HL-60 (cell line): ENCODE data around the gene MCUB.

Source experiments
- CTCF ChIP-seq: IDR thresholded peaks from one replicate; pipeline ENCODE4 v1.5.1; 2011; ENCODE audit warnings: low read length, control low read depth, inconsistent platforms; ENCODE audit not compliant: insufficient read depth
- GABPA ChIP-seq: IDR thresholded peaks from 2 replicates; pipeline ENCODE4 v1.6.1; 2012; ENCODE audit warnings: low read depth
- POLR2AphosphoS5 ChIP-seq: IDR thresholded peaks from 2 replicates; pipeline ENCODE4 v1.6.1; 2012; ENCODE audit warnings: low read depth
- REST ChIP-seq: IDR thresholded peaks from 2 replicates; pipeline ENCODE4 v1.6.1; 2012; ENCODE audit warnings: low read depth; ENCODE audit not compliant: insufficient replicate concordance

GRCh38 chr4:109645874-109646710 lies 86.0 kb downstream of the MCUB start:
- no peak for TF ChIP-seq CTCF
- no peak for TF ChIP-seq POLR2AphosphoS5
- TF ChIP-seq REST: no peak
- TF ChIP-seq GABPA: no peak
